Right lobe of liver (tissue), 4 donors: Measurements from ENCODE around the gene WSB1.

Source experiments
- CTCF ChIP-seq, 4 donors: fragments of 200-600 bp in 3 of 4; fragments of 450-650 bp in 1 of 4; IDR thresholded peaks; one replicate each; pipeline versions ENCODE4 v1.5.1 to v1.8.0; 2016 to 2022; ENCODE audit warnings: antibody characterized with exemption in 4 of 4, mild to moderate bottlenecking in 2 of 4
- POLR2A ChIP-seq: fragments of 450-650 bp; IDR thresholded peaks from one replicate; pipeline ENCODE4 v1.6.1; 2017; ENCODE audit warnings: antibody characterized with exemption, mild to moderate bottlenecking
- donor health status: DM: no; HTN: no; CAD: no.
- donor health status: DM: no; HTN: no; CAD: no.
- donor health status: DM: no; HTN: yes; CAD: no.

GRCh38 chr17:27276653-27277156, 17.2 kb upstream of the WSB1 start:
- TF ChIP-seq CTCF (IDR thresholded peaks at IDR 0.05) (no peak), POLR2A (no peak)
